Heart right ventricle (tissue), 16 donors: ENCODE results near the gene SLC22A23. TPM values are rescaled to one million over a fixed set of nuclear protein-coding genes. Genes with fewer than 3 reads are reported as not detected.

ENCODE experiments used
- ATAC-seq, 8 donors: fragments of 200-7000 bp; cut with Tn5 transposase; one replicate each; pipeline ENCODE4 v1.9.1; 2020; ENCODE audit warnings: mild to moderate bottlenecking in 8 of 8, moderate library complexity in 8 of 8, moderate number of reproducible peaks in 1 of 8
- DNase-seq, 2 donors: peaks; one replicate each; pipeline ENCODE4 v3.0.0-alpha.2; 2020
- H3K27ac ChIP-seq, 10 donors: fragments of 200-600 bp; sonication (generic) in 2 of 10; one replicate each; pipeline versions ENCODE4 v1.5.0 to v1.8.0; 2020 to 2022; ENCODE audit warnings: mild to moderate bottlenecking in 3 of 10
- H3K27me3 ChIP-seq, 7 donors: fragments of 200-600 bp; one replicate each; pipeline ENCODE4 v1.8.0; 2021 to 2022; ENCODE audit warnings: mild to moderate bottlenecking in 2 of 7
- H3K36me3 ChIP-seq, 9 donors: fragments of 200-600 bp; sonication (generic) in 1 of 9; one replicate each; pipeline versions ENCODE4 v1.5.0 to v1.8.0; 2020 to 2022; ENCODE audit warnings: mild to moderate bottlenecking in 2 of 9
- H3K4me1 ChIP-seq, 9 donors: fragments of 200-600 bp; sonication (generic) in 1 of 9; one replicate each; pipeline versions ENCODE4 v1.5.0 to v1.8.0; 2020 to 2022; ENCODE audit warnings: mild to moderate bottlenecking in 4 of 9
- H3K4me3 ChIP-seq, 10 donors: fragments of 200-600 bp; sonication (generic) in 2 of 10; one replicate each; pipeline versions ENCODE4 v1.5.0 to v1.8.0; 2020 to 2022; ENCODE audit warnings: mild to moderate bottlenecking in 7 of 10, moderate library complexity in 2 of 10
- H3K9me3 ChIP-seq, 11 donors: fragments of 200-600 bp in 10 of 11; sonication (generic) in 2 of 11; one replicate each; pipeline versions ENCODE4 v1.5.0 to v1.8.0; 2013 to 2022; ENCODE audit warnings: mild to moderate bottlenecking in 2 of 11, control low read depth in 1 of 11, moderate library complexity in 1 of 11
- CTCF ChIP-seq, 9 donors: fragments of 200-600 bp; sonication (generic) in 2 of 9; IDR thresholded peaks; one replicate each; pipeline versions ENCODE4 v1.5.0 to v1.8.0; 2021 to 2022; ENCODE audit warnings: antibody characterized with exemption in 9 of 9, mild to moderate bottlenecking in 5 of 9, moderate library complexity in 1 of 9
- WGBS, 2 donors: extraction: QIAGEN DNeasy Blood & Tissue Kit; methylation state at CpG; one replicate each; pipeline ENCODE4 v1.1.7; 2013; ENCODE audit warnings: inconsistent platforms in 1 of 2; 5-methylcytosine and 5-hydroxymethylcytosine counted together
- intact Hi-C, 10 donors: fragments of 100-400 bp; cut with DNase I; formaldehyde crosslinking; loops; one replicate each; pipeline versions ENCODE4 v1.11.1 to v1.14.2; 2022
- polyA plus RNA-seq, 2 donors: library from polyadenylated mRNA; stranded (reverse); fragments of 200-250 nt; gene quantifications; one replicate each; pipeline ENCODE4 v1.2.3, GENCODE V29; 2013
- total RNA-seq, 10 donors: library from RNA; stranded (reverse); fragmentation: NEBNext Ultra II Directional in 3 of 10; extraction: Animal tissue kit (Norgen Biotek cat#: 25700) in 3 of 10; gene quantifications; one replicate each; pipeline versions ENCODE4 v1.2.1 to v1.2.4, GENCODE V29; 2021 to 2023
- donor health status: Arrhythmogenic right ventricular cardiomyopathy.
- donor health status: ischemic (EF 13 %, LVEDD 7.1; RV severe dilation, severe dysfunction).
- donor health status: healthy with polysubstance abuse.
- donor health status: DM: no; HTN: yes; CAD: no.
- donor health status: DM: no; HTN: no; CAD: no.
- donor health status: ischemic (EF 25% LVEDD 6.9; RV normal size, moderate dysfunction).
- donor health status: ischemic (EF 25% LVEDD 5.7; RV mildly dilated, moderate dysfunction).
- donor health status: healthy.
- donor health status: DM: yes; HTN: yes; CAD: no.
- donor health status: Ischemic cardiomyopathy.
- donor health status: ischemic (EF 35%, LVEDD 5.7; RV mildly dilated, moderate dysfunction).
- donor health status: nonischemic (EF 11% LVEDD 7.7; RV severe dilation, severe dysfunction).
- donor health status: DM: yes; HTN: yes; CAD: no.
- donor health status: PGD.
- donor health status: ischemic (EF 29% LVEDD 5.4; RV normal size, mild dysfunction).
- donor health status: nonischemic (EF 23%, LVEDD 6.1; RV moderate dilation, normal function).

SLC22A23 gene
- total and polyA plus RNA-seq, 12 donors, result 1.9 to 7.8 (median 5.1) TPM

GRCh38 chr6:3369985-3370360 is 86.9 kb downstream of the SLC22A23 start:
- no peaks in the 10 kb centered on the region for H3K36me3 ChIP-seq
- DNase-seq (no peak), ATAC-seq (no peak)
- no peak for TF ChIP-seq CTCF (IDR thresholded peaks at IDR 0.05)
- WGBS, 2 donors, result 95 to 97% methylated on average over 5 of the region's 5 CpGs
- no peaks in the 10 kb centered on the region for H3K27me3 ChIP-seq
- H3K9me3 ChIP-seq, result no peaks in the 10 kb centered on the region
- H3K27ac ChIP-seq, result no peak overlapping the region
- H3K4me3 ChIP-seq, result no peak overlapping the region
- H3K4me1 ChIP-seq, result peaks cover 0 to 22% (median 0%) of the 10 kb centered on the region in 9 donors
- intact Hi-C loops, result no loop called here

GRCh38 chr6:3368685-3369084 is 88.2 kb downstream of the SLC22A23 start:
- Histone ChIP-seq H3K27ac (no peak overlapping the region), H3K36me3 (no peaks in the 10 kb centered on the region), H3K4me1 (peaks cover 0 to 22% (median 0%) of the 10 kb centered on the region in 9 donors), H3K9me3 (no peaks in the 10 kb centered on the region), H3K4me3 (no peak overlapping the region), H3K27me3 (no peaks in the 10 kb centered on the region)
- no peak for TF ChIP-seq CTCF (IDR thresholded peaks at IDR 0.05)
- ATAC-seq, result no peak
- intact Hi-C loops, result no loop called here
- no peak for DNase-seq
- WGBS, 2 donors, result 61 to 72% methylated on average over 4 of the region's 4 CpGs

GRCh38 chr6:3367630-3368029 is 89.2 kb downstream of the SLC22A23 start:
- Histone ChIP-seq H3K27ac (peak overlapping the region in 1 of 10 donors; percentile 10), H3K4me1 (peaks cover 0 to 22% (median 0%) of the 10 kb centered on the region in 9 donors), H3K4me3 (no peak overlapping the region), H3K9me3 (no peaks in the 10 kb centered on the region), H3K27me3 (no peaks in the 10 kb centered on the region), H3K36me3 (no peaks in the 10 kb centered on the region)
- ATAC-seq (peak in 5 of 8 donors; percentile 31 to 72 (median 33)), DNase-seq (no peak)
- 55 to 75% methylated on average over 5 of the region's 5 CpGs for WGBS, 2 donors
- no peak for TF ChIP-seq CTCF (IDR thresholded peaks at IDR 0.05)
- intact Hi-C loops, result no loop called here

GRCh38 chr6:3366596-3367413 is 90.0 kb downstream of the SLC22A23 start:
- ATAC-seq (no peak), DNase-seq (no peak)
- intact Hi-C loops, result no loop called here
- no peaks in the 10 kb centered on the region for H3K27me3 ChIP-seq
- WGBS, 2 donors, result 82 to 84% methylated on average over 5 of the region's 5 CpGs
- no peak for TF ChIP-seq CTCF (IDR thresholded peaks at IDR 0.05)
- no peaks in the 10 kb centered on the region for H3K36me3 ChIP-seq
- H3K4me1 ChIP-seq, result peaks cover 0 to 22% (median 0%) of the 10 kb centered on the region in 9 donors
- no peak overlapping the region for H3K4me3 ChIP-seq
- H3K9me3 ChIP-seq, result no peaks in the 10 kb centered on the region
- H3K27ac ChIP-seq, result no peak overlapping the region
